Activated naive CD4-positive, alpha-beta T cell treated with anti-CD3 and anti-CD28 coated beads, Interleukin-2, amount 50 U/mL, for 72 hours (primary cell): ENCODE data around the gene SSTR5. TPM values are rescaled to one million over a fixed set of nuclear protein-coding genes. Genes with fewer than 3 reads are reported as not detected.

Experiments used
- ATAC-seq, 2 donors: fragments of 150-1000 bp; cut with Tn5 transposase; 2 replicates each; pipeline ENCODE4 v1.10.0; 2021; ENCODE audit warnings: mild to moderate bottlenecking in 2 of 2, moderate library complexity in 2 of 2
- DNase-seq, 2 donors: peaks; one replicate each; pipeline ENCODE4 v3.0.0; 2021 to 2022; ENCODE audit warnings: low spot score in 2 of 2
- H3K27ac Mint-ChIP-seq, 2 donors: one replicate each; pipeline ENCODE4 v1.8.0; 2022; ENCODE audit warnings: mild to moderate bottlenecking in 2 of 2, mixed read lengths in 2 of 2
- H3K36me3 Mint-ChIP-seq, 2 donors: one replicate each; pipeline ENCODE4 v1.8.0; 2022; ENCODE audit warnings: mixed read lengths in 2 of 2
- H3K9me3 Mint-ChIP-seq, 2 donors: one replicate each; pipeline ENCODE4 v1.8.0; 2022; ENCODE audit warnings: mixed read lengths in 2 of 2
- total RNA-seq, 2 donors: library from RNA; stranded (reverse); gene quantifications; one replicate each; pipeline ENCODE4 v1.2.3, GENCODE V29; 2022

Gene SSTR5
- total RNA-seq, 2 donors from 2014 or later = not detected

GRCh38 chr16:1099189-1100083 lies 26.9 kb downstream of the SSTR5 start:
- H3K27ac Mint-ChIP-seq = no peak overlapping the region
- no peaks in the 10 kb centered on the region for H3K36me3 Mint-ChIP-seq
- DNase-seq = no peak
- H3K9me3 Mint-ChIP-seq = no peaks in the 10 kb centered on the region
- ATAC-seq = no peak

GRCh38 chr16:1100084-1100800 lies 27.7 kb downstream of the SSTR5 start:
- no peak for ATAC-seq
- H3K9me3 Mint-ChIP-seq = no peaks in the 10 kb centered on the region
- no peak for DNase-seq

DNA sequence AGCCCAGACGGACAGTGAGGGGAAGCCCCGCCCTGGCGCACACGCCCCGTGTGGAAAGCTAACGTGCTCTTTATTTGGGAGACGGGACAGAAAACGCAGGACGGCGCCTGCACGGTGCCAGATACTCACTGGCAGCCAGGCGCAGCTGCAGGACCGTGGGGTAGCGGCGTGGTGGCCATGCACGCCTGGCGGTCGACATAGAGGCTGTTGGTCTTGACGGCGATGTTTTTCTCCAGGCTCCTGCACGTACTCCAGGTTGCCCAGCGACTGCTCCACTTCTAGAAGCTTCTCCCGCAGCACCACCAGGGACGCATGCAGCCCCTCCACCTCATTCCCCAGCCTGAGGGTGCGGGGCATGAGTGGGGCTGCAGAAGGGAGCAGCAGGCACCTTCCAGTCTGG lies 28.6 kb downstream of the SSTR5 start:
- DNase-seq (no peak), ATAC-seq (no peak)
- no peaks in the 10 kb centered on the region for H3K36me3 Mint-ChIP-seq
- H3K27ac Mint-ChIP-seq = no peak overlapping the region
- no peaks in the 10 kb centered on the region for H3K9me3 Mint-ChIP-seq

More at GRCh38 chr16:1100084-1100800, 27.7 kb downstream of the SSTR5 start:
- H3K27ac Mint-ChIP-seq = no peak overlapping the region
- H3K36me3 Mint-ChIP-seq = no peaks in the 10 kb centered on the region

GRCh38 chr16:1101573-1102332 lies 29.2 kb downstream of the SSTR5 start:
- no peak for ATAC-seq
- DNase-seq = no peak
- H3K27ac Mint-ChIP-seq = no peak overlapping the region
- no peaks in the 10 kb centered on the region for H3K36me3 Mint-ChIP-seq
- H3K9me3 Mint-ChIP-seq = no peaks in the 10 kb centered on the region

GRCh38 chr16:1102333-1102700 lies 29.8 kb downstream of the SSTR5 start:
- Mint-ChIP-seq H3K27ac (no peak overlapping the region), H3K9me3 (no peaks in the 10 kb centered on the region), H3K36me3 (no peaks in the 10 kb centered on the region)
- DNase-seq (no peak), ATAC-seq (no peak)

- Mint-ChIP-seq H3K36me3 (no peaks in the 10 kb centered on the region), H3K9me3 (no peaks in the 10 kb centered on the region), H3K27ac (no peak overlapping the region)
- DNase-seq (peak; percentile 66 to 86), ATAC-seq (peak; percentile 75 to 82)
Observed at GRCh38 chr16:1102921-1103635, 30.5 kb downstream of the SSTR5 start.

- Mint-ChIP-seq H3K9me3 (no peaks in the 10 kb centered on the region), H3K36me3 (no peaks in the 10 kb centered on the region), H3K27ac (no peak overlapping the region)
- DNase-seq = no peak
- no peak for ATAC-seq
Observed at GRCh38 chr16:1103636-1103980, 31.1 kb downstream of the SSTR5 start.

GRCh38 chr16:1105888-1106620 lies 33.5 kb downstream of the SSTR5 start:
- Mint-ChIP-seq H3K27ac (no peak overlapping the region), H3K9me3 (no peaks in the 10 kb centered on the region), H3K36me3 (no peaks in the 10 kb centered on the region)
- ATAC-seq (peak; percentile 72 to 80), DNase-seq (peak in 1 of 2 donors; percentile 67)

DNA sequence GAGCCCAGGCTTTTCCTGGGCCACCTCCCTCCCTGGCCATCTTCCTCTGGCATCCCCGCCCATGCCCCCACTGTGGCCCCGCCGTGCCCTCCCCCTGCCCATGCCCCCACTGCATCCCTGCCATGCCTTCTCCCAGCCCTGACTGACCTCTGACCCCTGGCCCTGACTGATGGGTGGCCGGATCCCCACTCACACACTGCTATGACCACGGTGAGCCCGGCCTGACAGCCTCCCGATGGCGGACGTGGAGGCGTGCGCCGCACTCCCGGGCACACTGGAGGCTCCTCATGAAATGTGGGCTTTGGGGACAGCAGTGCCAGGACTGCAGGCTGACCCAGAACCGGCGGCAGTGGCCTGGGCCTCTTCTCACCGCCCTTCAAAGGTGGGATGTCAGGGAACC lies 34.1 kb downstream of the SSTR5 start:
- DNase-seq (no peak), ATAC-seq (no peak)
- no peak overlapping the region for H3K27ac Mint-ChIP-seq
- no peaks in the 10 kb centered on the region for H3K36me3 Mint-ChIP-seq
- no peaks in the 10 kb centered on the region for H3K9me3 Mint-ChIP-seq

GRCh38 chr16:1107141-1107540 lies 34.6 kb downstream of the SSTR5 start:
- H3K9me3 Mint-ChIP-seq = no peaks in the 10 kb centered on the region
- ATAC-seq = no peak
- no peak overlapping the region for H3K27ac Mint-ChIP-seq
- H3K36me3 Mint-ChIP-seq = no peaks in the 10 kb centered on the region
- no peak for DNase-seq

GRCh38 chr16:1107731-1108130 lies 35.2 kb downstream of the SSTR5 start:
- no peaks in the 10 kb centered on the region for H3K9me3 Mint-ChIP-seq

DNA sequence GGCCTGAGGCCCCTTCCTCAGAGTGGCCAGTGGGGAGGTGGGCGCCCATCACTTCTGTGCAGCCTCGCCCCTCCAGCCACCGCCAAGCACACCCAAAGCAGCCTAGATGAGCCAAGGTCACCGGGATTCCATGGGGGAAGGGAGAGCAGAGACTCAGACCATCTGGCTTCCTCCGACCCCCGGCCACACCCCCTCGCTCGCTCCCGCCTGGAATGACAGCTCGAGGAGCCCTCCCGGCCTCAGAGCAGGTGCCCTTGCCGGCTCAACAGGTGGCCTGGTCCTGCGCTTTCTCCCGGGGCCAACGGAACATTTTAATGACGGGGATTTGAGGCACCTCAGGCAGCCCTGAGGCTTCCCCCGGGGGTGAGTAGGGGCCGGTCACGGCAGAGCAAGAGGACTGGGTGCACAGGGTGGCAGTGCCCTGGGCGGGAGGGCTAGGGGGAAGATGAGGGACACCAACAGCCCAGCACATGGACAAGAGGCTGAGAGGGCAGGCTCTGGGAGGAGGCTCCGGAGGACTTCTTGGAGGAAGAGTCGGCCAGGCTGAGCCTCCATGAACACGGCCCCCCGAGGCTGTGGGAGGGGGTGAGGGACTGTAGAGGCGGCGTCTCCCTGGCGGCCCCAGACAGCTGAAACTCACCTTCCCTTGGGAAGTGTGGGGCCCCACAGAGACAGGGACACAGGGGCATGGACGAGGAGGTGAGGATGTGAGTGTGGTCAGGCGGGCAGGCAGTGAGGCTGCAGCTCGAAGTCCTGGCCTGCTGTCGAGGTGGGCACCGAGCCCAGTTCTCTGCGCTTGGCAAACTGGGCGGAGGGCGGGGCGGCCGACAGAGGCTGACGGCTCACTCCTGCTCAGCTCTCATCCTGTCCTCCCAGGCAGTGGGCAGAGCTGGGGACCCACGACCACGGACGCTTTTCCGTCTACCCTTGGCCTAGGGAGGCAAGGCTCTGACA lies 36.0 kb downstream of the SSTR5 start:
- no peak for DNase-seq
- Mint-ChIP-seq H3K36me3 (no peaks in the 10 kb centered on the region), H3K27ac (no peak overlapping the region), H3K9me3 (no peaks in the 10 kb centered on the region)
- ATAC-seq = no peak

More at GRCh38 chr16:1107731-1108130, 35.2 kb downstream of the SSTR5 start:
- ATAC-seq (no peak), DNase-seq (no peak)
- H3K36me3 Mint-ChIP-seq = no peaks in the 10 kb centered on the region
- no peak overlapping the region for H3K27ac Mint-ChIP-seq

DNA sequence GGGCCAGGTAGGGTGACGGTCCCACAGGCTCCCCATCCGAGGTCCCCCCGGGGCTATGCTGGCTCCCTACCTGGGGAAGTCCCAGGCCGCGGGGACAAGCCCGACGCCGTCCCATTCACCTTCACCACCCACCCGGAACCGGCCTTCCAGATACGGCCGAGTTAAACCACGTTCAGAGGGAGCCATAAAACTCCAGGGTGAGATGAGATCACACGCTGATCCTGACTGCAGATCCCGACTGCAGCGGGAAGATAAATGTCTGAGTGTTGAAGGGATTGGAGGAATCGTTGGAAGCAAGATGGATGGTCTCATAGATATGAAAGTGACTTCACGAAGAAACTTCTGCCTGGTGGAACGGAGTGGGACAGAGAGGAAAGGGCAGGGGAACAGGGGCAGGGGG lies 37.1 kb downstream of the SSTR5 start:
- H3K27ac Mint-ChIP-seq = no peak overlapping the region
- ATAC-seq = no peak
- H3K36me3 Mint-ChIP-seq = no peaks in the 10 kb centered on the region
- DNase-seq = no peak
- no peaks in the 10 kb centered on the region for H3K9me3 Mint-ChIP-seq

DNA sequence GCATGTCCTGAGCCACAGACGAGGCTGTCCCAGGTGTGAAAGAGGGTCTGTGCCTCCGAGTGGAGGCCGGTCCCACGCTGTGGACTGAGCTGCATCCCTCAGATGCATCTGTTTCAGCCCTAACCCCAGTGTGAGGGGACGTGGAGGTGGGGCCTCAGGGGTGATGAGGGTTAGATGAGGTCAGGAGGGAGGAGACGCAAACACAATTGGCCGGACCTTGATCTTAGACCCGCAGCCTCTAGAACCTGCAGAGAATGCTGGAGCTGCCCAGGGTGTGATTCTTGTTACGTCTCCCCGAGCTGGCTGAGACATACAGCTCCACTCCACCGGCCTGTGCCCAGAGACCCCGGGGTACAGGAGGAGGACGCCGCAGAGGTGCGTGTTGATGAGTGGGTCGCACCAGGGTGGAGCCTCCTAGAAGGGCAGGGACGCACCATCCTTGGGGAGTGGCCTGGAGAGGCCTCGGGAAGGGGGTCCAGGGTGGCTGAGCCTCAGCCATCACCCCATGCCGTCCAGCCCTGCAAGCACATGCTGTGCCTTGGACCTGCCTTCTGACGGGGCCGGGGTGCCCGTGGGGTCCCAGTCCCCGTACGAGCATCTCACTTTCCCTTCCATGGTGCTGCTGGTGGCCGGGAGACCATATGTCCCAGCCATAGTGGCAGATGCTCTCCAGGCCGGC lies 40.1 kb downstream of the SSTR5 start:
- no peak for ATAC-seq
- H3K9me3 Mint-ChIP-seq = no peaks in the 10 kb centered on the region
- no peaks in the 10 kb centered on the region for H3K36me3 Mint-ChIP-seq
- no peak overlapping the region for H3K27ac Mint-ChIP-seq
- DNase-seq = no peak

DNA sequence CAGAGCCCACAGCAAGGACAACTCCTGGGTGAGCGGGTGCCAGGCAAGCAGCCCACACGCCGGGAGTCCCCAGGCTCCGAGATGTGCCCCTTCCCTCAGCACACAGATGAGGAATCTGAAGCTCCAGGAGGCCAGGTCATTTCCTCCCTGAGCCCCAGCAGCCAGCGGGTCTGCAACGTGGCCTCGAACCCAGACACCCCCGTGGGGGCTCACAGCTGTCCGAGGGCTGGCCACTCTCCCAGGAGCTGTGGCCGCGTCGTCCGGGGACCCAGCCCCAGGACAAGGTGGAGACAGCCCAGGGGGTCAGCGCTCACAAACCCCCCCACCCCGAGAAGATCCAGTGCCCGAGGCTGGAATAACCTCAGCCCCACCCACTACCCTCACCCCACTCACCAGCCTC lies 40.9 kb downstream of the SSTR5 start:
- H3K9me3 Mint-ChIP-seq = no peaks in the 10 kb centered on the region
- no peak for ATAC-seq
- DNase-seq = no peak
- no peaks in the 10 kb centered on the region for H3K36me3 Mint-ChIP-seq
- no peak overlapping the region for H3K27ac Mint-ChIP-seq
